ENCODE data around the gene TCERG1L. TPM values are rescaled to one million over a fixed set of nuclear protein-coding genes. Genes with fewer than 3 reads are reported as not detected.

TCERG1L gene
- total and polyA plus RNA-seq, 11 donors = 0.11 to 0.25 TPM; not detected in 9

GRCh38 chr10:131226446-131227162, 84.9 kb downstream of the TCERG1L start:
- Histone ChIP-seq H3K4me1 (no peaks in the 10 kb centered on the region), H3K27ac (no peak overlapping the region), H3K9me3 (peaks cover 0 to 8% (median 0%) of the 10 kb centered on the region in 12 donors), H3K36me3 (no peaks in the 10 kb centered on the region), H3K27me3 (peaks cover 0 to 9% (median 0%) of the 10 kb centered on the region in 9 donors), H3K4me3 (no peak overlapping the region)
- DNase-seq (peak in 1 of 5 donors; percentile 22), ATAC-seq (no peak)
- TF ChIP-seq, protein P1, sequence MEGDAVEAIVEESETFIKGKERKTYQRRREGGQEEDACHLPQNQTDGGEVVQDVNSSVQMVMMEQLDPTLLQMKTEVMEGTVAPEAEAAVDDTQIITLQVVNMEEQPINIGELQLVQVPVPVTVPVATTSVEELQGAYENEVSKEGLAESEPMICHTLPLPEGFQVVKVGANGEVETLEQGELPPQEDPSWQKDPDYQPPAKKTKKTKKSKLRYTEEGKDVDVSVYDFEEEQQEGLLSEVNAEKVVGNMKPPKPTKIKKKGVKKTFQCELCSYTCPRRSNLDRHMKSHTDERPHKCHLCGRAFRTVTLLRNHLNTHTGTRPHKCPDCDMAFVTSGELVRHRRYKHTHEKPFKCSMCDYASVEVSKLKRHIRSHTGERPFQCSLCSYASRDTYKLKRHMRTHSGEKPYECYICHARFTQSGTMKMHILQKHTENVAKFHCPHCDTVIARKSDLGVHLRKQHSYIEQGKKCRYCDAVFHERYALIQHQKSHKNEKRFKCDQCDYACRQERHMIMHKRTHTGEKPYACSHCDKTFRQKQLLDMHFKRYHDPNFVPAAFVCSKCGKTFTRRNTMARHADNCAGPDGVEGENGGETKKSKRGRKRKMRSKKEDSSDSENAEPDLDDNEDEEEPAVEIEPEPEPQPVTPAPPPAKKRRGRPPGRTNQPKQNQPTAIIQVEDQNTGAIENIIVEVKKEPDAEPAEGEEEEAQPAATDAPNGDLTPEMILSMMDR (IDR thresholded peaks at IDR 0.05) = no peak
- no peak for TF ChIP-seq POLR2A (IDR thresholded peaks at IDR 0.05)
- WGBS, 4 donors = 76 to 81% (median 80%) methylated on average over 18 of the region's 18 CpGs
- intact Hi-C loops (cut with DNase I) = no loop called here

DNA sequence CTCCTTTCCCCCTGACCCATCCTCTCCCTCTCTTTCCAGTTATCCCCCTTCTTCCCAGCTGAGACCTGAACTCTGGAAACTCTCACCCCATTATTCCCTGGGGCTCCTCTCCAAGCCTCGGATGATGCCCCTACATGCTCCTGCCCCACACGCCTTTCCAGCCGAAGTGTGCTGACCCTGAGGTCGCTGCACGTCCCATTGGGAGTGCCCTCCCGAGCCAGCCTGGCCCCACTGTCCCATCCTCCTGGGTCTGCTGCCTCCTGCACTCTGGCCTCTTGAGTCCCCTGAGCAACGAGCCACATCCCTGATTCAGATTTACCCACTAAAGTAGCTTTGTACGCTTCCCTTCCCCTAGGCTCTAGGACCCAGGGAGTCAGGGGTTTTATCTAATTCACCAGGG, 87.4 kb downstream of the TCERG1L start:
- intact Hi-C loops (cut with DNase I) = no loop called here
- 66 to 81% (median 69%) methylated on average over 8 of the region's 8 CpGs for WGBS, 4 donors
- Histone ChIP-seq H3K27me3 (peaks cover 0 to 17% (median 3%) of the 10 kb centered on the region in 9 donors), H3K9me3 (no peaks in the 10 kb centered on the region), H3K27ac (no peak overlapping the region), H3K4me1 (no peaks in the 10 kb centered on the region), H3K36me3 (no peaks in the 10 kb centered on the region), H3K4me3 (no peak overlapping the region)
- ATAC-seq (no peak), DNase-seq (peak in 1 of 5 donors; percentile 38)
- TF ChIP-seq, protein P1 (IDR thresholded peaks at IDR 0.05) = no peak
- TF ChIP-seq POLR2A (IDR thresholded peaks at IDR 0.05) = no peak

- peaks cover 0 to 17% (median 3%) of the 10 kb centered on the region in 9 donors for H3K27me3 ChIP-seq
- TF ChIP-seq, protein P1 (IDR thresholded peaks at IDR 0.05) = no peak
- no peak for TF ChIP-seq POLR2A (IDR thresholded peaks at IDR 0.05)
Observed at GRCh38 chr10:131223422-131223821, 88.1 kb downstream of the TCERG1L start.

DNA sequence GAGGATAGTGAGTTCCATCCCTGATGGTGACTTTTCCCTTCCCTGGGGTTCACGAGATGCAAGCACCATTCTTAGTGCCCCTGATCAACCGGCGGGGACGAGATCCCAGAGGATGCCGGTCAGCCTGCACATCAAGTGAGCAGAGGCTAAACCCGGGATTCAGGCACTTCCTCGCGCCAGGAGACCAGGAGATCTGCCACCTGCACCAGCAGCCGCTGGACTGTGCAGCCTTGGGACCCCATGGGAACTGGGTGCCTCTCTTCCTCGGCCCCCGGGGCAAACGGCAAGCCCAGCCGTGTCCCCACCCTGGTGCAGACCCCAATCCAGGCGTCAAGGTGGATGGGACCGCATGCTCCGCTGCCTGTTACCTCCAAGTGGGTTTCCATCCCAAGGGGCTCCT, 88.5 kb downstream of the TCERG1L start:
- Histone ChIP-seq H3K4me1 (no peaks in the 10 kb centered on the region), H3K27me3 (peaks cover 0 to 17% (median 3%) of the 10 kb centered on the region in 9 donors), H3K4me3 (no peak overlapping the region), H3K27ac (no peak overlapping the region), H3K36me3 (no peaks in the 10 kb centered on the region), H3K9me3 (no peaks in the 10 kb centered on the region)
- intact Hi-C loops (cut with DNase I) = no loop called here
- no peak for ATAC-seq
- DNase-seq = peak in 1 of 5 donors; percentile 42
- WGBS, 4 donors = 90 to 94% (median 92%) methylated on average over 5 to 16 of the region's 16 CpGs
- no peak for TF ChIP-seq POLR2A (IDR thresholded peaks at IDR 0.05)
- TF ChIP-seq, protein P1 (IDR thresholded peaks at IDR 0.05) = no peak

More at GRCh38 chr10:131223422-131223821, 88.1 kb downstream of the TCERG1L start:
- WGBS, 4 donors = 67 to 76% (median 70%) methylated on average over 4 of the region's 4 CpGs
- ATAC-seq (no peak), DNase-seq (peak in 1 of 5 donors; percentile 10)
- Histone ChIP-seq H3K4me3 (no peak overlapping the region), H3K36me3 (no peaks in the 10 kb centered on the region), H3K4me1 (no peaks in the 10 kb centered on the region), H3K27ac (no peak overlapping the region), H3K9me3 (no peaks in the 10 kb centered on the region)
- intact Hi-C loops (cut with DNase I) = no loop called here
